ENCODE measurements around the gene FAM8A1.
"Not testable (repeated sequence)": the region's sequence is repeated elsewhere in the genome, so short reads cannot be mapped to it uniquely, and the experiment has no call there.

The FAM8A1 gene, protein sequence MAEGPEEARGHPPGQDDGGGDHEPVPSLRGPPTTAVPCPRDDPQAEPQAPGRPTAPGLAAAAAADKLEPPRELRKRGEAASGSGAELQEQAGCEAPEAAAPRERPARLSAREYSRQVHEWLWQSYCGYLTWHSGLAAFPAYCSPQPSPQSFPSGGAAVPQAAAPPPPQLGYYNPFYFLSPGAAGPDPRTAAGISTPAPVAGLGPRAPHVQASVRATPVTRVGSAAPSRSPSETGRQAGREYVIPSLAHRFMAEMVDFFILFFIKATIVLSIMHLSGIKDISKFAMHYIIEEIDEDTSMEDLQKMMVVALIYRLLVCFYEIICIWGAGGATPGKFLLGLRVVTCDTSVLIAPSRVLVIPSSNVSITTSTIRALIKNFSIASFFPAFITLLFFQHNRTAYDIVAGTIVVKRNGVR

DNA sequence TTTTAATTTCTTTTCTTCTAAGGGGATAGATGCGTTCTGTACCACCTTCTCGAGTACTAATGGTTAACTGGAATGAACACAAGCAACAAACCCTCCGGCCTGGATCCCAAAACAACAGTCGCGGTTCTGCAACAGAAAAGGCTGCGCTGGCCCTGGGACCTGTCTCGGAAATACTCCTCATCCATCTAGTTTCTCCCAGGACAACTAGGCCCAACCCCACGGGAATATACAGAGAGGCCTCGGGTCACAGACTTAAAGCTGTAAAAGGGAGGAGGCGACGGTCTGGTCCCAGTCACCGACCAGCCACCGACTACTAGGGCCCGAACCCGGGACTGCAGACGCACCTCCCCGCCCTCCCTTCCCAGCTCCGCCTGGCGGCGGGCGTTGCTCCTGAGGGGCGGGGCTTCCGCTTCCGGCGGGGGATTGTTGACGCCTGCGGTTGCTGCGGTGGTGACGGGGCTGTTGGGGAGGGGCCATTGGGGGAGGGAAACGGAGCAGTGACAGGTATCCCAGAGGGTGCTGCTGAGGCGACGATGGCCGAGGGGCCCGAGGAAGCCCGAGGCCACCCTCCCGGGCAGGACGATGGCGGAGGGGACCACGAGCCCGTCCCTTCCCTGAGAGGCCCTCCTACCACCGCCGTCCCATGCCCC is at the start of gene FAM8A1:
Gene FAM8A1, plus strand, starts transcription at position 426 of the 650 bp plus-strand sequence. Its CDS starts 108 bp downstream, at position 534.
- no peak for FAIRE-seq

DNA sequence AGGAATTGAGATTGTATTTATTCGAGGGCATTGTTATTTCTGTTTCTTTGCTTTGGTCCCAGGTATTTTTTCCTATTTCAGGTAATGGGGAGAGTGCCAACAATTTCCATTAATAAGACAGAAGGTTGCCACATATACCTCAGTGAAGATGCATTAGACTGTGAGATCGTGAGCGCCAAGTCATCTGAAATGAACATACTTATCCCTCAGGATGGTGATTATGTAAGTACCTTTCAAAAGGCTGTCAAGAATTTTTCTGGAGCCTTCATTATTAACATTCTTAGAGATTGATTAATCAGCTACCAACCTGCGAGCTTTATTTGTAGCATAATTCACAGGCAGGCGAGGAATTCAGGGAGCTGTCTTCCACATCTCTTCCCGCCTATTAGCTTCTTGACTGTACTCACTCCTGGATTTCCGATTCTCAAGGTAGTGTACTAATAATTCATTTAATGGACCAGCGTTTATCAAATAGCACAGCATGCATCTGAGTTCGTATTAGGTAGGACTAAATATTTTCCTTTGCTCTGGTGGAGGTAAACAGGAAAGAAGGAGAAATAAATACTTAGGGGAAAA is 48.6 kb upstream of the FAM8A1 start:
- FAIRE-seq, result no peak

DNA sequence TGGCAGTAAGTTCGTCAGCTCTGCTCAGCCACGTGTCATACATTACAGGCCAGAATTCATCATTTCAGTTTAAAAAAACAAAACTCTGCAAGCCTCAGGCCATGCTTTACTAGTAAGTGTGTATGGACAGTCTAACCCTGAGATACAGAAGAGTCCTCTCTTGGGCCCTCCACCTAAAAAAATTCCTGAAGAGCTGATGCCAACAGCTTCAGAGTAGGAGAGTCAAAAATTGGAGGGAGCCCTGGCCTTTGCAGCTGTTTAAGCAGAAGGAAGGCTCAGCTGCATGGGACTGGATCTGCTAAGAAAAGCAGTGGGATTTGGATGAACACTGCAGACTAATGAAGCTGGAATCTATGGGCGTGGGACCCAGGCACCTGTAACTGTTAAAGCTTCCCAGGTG is 47.2 kb upstream of the FAM8A1 start:
- FAIRE-seq, result no peak

DNA sequence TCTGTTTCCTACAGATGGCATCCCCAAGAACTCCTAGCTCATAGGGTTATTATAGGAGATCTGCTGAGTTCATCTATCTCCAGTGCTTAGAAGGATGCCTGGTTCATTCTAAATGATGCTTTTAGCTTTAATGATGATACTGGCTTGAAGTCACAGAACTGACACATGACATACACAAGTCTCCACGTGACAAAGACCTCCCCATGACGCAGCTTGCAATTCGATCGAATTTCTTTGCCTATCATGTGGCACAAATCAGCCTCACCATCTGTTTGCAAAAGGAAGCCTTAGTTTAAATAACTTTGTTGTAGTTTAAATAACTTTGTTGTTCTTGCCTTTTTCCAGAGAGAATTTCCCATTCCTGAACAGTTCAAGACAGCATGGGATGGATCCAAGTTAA is 44.1 kb upstream of the FAM8A1 start:
- FAIRE-seq, result no peak

DNA sequence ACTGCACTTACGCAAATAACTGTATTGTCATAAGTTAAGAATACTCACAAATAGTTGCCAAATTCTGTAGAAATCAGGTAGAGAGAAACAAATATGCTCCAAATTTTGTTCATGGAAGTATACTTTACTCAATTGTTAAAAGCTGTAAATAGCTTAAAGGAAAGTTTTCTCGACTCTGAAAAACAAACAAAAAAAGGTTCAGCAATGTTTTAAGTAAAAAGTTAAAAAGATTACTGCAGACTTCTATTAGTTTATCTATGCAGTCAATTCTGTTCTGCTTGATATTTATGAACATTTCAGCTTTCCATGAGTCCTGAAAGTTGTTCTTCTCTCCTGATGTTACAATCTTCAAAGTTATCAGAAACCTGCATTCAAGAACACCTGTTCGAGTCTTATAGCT is 37.5 kb upstream of the FAM8A1 start:
- FAIRE-seq, result no peak

DNA sequence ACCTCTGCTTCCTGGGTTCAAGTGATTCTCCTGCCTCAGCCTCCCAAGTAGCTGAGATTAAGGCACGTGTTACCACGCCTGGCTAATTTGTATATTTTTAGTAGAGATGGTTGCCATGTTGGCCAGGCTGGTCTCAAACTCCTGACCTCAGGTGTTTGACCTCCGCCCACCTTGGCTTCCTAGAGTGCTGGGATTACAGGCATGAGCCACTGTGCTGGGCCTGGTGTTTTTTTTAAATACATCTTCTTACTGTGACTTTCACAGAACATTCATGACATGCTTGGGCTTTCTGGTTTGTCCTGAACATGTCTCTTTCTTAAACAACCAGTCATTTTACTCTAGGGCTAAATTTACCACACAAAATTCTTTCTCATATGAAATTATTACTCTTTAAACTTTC is 34.7 kb upstream of the FAM8A1 start:
- no peak for FAIRE-seq

DNA sequence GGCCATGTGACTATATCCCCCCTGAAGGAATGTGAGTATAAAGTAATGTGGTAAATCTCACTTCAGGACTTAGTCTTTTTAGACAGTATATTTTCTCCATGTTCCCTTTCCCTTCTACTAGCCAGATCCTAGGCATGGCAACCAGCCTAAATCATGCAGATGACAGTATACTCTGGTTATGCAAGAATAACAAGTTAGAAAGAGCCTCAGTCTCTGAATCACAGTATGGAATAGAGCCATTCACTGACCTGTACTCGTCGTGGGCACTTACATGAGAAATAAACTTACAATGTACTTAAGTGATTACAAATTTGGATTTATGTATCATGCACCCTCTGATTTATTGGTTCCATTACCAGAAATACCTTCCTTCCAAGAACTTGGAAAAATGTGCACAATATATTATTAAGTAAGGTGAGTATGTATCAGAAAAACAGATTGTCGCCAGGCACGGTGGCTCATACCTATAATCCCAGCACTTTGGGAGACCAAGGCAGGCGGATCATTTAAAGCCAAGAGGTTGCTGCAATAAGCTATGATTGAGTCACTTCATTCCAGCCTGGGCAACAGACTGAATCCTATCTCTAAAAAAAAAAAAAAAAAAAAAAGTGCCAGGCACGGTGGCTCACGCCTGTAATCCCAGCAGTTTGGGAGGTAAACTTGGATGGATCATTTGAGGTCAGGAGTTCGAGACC is 25.1 kb upstream of the FAM8A1 start:
- FAIRE-seq, result no peak

DNA sequence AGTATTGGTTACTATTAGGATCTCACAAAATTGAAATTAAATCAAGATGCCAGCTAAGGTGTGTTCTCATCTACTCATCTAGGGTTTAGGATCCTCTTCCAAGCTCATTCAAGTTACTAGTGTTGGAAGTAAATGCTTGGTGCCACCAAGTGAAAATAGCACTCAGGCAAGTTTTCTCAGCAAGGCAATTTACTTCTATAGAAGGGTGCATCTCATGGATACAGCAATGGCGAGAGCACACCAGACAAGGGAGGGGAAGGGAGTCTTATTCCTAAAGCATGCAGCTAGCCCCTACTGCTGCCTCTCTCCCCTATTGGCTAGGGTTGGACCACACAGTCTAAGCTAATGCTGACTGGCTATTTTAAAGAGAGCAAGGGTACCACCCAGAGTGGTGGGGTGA is 23.0 kb upstream of the FAM8A1 start:
- no peak for FAIRE-seq

DNA sequence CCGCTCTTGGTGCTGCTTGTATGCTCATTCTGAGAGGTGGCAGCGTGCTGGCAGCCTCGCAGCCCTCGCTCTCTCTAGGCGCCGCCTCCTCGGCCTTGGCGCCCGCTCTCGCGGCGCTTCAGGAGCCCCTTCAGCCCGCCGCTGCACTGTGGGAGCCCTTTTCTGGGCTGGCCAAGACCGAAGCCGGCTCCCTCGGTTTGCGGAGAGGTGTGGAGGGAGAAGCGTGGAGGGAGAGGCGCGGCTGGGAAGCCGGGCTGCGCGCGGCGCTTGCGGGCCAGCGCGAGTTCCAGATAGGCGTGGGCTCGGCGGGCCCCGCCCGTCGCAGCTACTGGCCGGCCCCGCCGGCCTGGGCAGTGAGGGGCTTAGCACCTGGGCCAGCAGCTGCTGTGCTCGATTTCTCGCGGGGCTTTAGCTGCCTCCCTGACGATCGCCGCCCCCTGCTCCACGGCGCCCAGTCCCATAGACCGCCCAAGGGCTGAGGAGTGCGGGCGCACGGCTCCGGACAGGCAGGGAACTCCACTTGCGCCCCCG is 19.5 kb upstream of the FAM8A1 start:
- FAIRE-seq, result no peak

DNA sequence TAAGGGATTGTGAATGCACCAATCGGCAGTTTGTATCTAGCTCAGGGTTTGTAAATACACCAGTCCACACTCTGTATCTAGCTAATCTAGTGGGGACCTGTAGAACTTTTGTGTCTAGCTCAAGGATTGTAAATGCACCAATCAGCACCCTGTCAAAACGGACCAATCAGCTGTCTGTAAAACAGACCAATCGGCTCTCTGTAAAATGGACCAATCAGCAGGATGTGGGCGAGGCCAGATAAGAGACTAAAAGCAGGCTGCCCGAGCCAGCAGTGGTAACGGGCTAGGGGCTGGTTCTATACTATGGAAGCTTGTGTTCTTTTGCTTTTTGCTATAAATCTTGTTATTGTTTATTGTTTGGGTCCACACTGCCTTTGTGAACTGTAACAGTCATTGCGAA is 18.8 kb upstream of the FAM8A1 start:
- FAIRE-seq, result not testable (repeated sequence)

DNA sequence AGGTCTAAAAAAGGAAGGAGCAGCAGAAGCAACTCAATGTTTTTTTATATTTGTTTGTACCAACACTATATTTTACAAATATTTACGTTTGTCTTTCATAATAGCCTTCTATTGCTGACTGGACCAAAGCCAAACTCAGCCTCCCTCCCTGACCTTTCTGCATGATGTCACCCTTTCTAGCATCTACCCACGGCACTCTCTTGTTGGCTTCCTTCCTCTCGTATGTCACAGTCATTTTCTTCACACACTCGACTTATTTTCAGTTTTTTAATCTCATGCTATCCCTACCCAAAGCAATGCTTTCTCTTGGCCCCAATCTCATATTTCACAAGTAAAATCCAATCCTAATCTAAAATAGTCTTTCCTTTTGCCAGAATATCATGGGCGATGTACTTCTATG is 16.3 kb upstream of the FAM8A1 start:
- FAIRE-seq, result no peak

DNA sequence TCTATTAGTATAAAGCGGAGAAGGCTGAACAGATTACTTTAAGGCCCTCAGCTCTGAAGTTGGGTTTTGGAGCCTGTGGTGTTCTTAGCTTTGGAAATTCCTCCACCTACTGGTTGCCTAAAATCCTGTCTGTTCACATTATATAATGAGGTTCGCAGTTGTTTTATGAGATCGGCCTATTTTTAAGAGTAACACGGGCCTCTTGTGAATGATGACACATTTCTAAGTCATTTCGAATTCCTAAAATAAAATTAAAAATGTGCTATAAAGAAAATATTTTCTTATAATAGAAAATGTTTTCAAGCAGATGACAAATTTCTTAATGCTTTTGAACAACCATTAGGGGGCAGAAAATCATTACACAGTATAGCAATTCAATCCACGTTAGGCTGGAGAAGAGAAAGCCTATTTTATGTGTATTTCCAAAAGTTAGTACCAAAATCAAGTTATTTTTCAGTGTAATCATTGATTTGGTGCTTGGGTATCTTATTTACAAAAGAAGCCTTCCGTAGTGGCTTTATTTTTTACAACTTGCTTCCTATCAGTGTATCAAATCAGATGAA is 15.8 kb upstream of the FAM8A1 start:
- peak; percentile 95 for FAIRE-seq

DNA sequence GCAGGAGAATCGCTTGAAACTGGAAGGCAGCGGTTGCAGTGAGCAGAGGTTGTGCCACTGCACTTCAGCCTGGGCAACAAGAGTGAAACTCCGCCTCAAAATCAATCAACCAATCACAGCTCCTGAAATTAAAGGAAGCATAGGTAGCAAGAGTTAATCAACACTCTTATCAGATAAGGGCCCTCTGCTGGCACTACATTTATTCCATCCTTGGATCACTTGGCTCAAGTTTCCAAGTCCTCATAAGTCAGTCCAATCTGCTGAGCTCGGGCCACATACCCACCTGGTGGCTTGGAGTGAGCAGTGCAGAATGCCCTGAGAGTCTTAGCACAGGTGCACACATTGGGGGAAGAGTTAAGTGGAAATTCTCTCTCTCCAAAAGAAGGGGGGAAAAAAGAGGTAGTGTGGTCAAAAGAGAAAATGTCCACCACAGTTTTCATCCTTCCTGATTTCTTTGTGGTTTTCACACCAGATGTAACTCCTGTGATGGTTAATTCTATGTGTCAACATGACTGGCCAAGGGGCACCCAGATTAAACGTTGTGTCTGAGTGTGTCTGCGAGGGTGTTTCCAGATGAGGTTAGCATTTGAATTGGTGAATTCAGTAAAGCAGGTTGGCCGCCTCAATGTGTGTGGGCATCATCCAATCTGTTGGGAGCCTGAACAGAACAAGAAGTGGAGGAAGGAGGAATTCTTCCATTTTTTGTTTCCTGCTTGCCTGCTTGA is 14.2 kb upstream of the FAM8A1 start:
- FAIRE-seq, result no peak

DNA sequence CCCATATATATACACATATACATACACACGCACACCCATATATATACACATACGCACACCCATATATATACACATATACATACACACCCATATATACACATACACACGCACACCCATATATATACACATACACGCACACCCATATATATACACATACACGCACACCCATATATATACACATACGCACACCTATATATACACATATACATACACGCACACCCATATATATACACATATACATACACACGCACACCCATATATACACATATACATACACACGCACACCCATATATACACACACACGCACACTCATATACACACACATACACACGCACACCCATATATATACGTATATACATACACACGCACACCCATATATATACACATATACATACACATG is 13.5 kb upstream of the FAM8A1 start:
- FAIRE-seq, result not testable (repeated sequence)

DNA sequence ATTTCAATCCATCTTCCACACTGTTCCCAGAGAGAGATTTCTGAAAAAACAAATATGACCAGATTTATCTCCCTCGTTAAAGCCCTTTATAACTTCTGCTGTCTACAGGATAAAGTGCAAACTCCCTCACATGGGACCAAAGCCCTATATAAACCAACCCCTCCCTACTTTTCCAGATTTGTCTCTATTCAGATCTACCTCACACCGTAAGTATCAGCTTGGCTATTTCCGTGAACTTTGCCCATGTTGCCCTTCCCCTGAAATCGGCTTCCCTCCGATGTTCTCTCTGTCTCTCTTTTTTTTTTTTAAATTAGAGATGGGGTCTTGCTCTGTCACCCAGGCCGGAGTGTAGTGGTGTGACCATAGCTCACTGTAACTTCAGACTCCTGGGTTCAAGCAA is 12.1 kb upstream of the FAM8A1 start:
- FAIRE-seq, result no peak

DNA sequence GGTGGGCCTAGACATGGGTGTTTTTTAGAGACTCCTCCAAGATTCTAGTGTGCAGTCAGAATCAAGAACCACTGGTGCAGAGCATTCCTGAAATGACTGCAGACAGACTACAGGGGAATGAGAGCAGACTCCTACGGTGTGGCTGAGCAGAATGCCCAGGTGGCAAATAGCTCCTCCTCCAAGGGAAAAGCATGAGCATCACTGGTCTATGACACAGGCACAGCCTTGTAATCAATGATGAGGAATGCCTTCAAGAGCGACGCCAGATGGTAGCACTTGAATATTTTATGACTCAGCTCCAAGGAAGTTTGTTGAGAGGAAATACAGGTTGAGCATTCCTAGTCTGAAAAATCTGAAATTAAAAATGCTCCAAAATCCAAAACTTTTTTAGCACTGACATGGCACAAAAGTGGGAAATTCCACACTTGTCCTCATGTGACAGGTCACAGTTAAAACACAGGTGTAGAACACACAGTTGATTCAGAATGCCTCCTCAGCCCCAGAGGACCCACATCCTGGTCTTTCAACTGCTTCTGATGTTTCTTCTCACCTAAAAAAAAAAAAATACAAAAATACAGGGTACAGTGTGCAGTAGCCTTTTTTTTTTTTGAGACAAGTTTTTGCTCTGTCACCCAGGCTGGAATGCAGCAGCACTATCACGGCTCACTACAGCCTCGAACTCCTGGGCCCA is 10.6 kb upstream of the FAM8A1 start:
- FAIRE-seq, result peak; percentile 47

DNA sequence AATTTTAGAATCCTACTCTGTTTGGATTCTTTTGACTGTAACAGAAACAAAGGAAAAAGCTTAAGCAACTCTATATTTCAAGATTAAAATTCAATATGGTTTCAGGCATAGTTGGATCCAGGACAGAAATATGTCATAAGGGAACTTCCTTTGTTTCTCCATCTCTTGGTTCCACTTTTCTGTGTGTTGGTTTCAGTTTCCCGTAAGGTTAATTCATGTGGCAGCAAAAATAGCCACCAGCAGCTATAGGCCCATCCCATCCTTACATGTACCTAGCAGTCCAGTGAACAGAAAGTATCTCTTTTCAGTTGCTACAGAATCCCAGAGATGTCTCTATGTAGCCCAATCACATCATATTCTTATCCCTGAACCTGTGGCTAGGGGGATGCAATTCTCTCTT is 8.8 kb upstream of the FAM8A1 start:
- no peak for FAIRE-seq

DNA sequence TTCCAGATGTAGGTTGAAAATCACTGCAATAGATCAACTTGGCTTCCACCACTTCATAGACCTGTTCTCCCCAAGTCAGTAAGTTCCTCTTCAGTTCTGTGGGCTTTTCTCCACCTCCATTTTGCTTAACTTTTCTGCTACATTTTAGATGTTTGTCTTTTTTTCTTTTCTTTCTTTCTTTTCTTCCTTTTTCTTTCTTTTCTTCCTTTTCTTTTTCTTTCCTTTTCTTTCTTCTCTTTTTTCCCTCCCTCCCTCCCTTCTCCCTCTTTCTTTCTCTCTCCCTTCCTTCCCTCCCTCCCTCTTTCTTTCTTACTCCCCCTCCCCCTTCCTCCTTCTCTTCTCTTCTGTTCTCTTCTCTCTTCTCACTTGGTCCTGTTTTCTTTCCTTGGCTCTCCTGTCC is 6.9 kb upstream of the FAM8A1 start:
- FAIRE-seq, result no peak

DNA sequence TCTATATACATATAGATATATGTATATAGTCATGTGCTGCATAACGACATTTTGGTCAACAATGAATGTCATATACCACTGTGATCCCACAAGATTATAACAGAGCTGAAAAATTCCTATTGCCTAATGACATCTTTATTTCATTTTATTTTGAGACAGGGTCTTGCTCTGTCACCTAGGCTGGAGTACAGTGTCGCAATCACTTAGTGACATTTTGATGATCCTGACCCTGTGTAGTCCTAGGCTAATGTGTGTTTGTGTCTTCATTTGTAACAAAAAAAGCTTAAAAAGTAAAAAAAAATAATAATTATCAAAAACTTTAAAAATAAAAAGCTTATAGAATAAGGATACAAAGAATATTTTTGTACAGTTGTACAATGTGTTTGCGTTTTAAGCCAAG is 4.0 kb upstream of the FAM8A1 start:
- no peak for FAIRE-seq

DNA sequence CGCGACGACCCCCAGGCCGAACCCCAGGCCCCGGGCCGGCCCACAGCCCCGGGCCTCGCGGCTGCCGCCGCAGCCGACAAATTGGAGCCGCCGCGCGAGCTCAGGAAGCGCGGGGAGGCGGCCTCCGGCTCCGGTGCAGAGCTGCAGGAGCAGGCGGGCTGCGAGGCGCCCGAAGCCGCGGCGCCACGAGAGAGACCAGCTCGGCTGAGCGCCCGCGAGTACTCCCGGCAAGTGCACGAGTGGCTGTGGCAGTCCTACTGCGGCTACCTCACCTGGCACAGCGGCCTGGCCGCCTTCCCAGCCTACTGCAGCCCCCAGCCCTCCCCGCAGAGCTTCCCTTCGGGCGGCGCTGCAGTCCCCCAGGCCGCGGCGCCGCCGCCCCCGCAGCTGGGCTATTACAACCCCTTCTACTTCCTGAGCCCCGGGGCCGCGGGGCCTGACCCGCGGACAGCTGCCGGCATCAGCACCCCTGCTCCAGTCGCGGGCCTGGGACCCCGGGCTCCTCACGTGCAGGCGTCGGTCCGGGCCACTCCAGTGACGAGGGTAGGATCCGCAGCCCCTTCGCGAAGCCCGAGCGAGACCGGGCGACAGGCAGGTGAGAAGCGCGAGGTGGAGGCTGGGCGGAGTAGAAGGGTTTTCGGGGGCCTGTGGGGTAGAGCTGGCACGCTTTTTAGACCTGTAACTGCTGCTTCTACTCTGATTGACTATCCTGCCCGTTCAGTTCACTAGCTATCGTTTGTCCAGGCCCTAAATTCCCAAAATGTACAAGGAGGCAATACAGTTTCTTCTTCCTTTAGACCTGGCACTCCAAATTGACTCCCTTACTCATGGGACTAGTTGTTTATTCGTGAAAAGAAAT is 654 bp downstream of the FAM8A1 start:
- FAIRE-seq, result no peak

DNA sequence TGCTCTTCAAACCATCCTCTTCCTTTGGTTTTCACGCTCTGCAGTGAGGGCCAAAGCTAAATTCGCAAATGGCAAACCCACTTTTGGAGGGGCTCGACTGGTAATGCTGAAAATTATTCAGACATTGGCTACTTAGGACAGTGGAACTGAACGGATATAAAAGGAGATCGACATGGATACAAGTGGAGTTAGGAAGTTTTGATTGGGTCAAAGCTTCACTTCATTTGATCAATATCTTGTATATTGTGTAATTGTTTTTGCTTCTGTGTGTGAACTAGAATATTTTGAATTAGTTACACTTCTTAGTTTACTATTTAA is 1.2 kb downstream of the FAM8A1 start:
- FAIRE-seq, result no peak

Data from islet of Langerhans (tissue), 1 donor.